Middle frontal gyrus (tissue), 1 donor: ENCODE measurements around the gene HS3ST3A1.
"Not testable (repeated sequence)": the region's sequence is repeated elsewhere in the genome, so short reads cannot be mapped to it uniquely, and the experiment has no call there.

Source experiments
- DNase-seq: peaks from one replicate; pipeline ENCODE4 v3.0.0-alpha.2; 2015; ENCODE audit warnings: low spot score; ENCODE audit errors: extremely low spot score

The HS3ST3A1 gene

DNA sequence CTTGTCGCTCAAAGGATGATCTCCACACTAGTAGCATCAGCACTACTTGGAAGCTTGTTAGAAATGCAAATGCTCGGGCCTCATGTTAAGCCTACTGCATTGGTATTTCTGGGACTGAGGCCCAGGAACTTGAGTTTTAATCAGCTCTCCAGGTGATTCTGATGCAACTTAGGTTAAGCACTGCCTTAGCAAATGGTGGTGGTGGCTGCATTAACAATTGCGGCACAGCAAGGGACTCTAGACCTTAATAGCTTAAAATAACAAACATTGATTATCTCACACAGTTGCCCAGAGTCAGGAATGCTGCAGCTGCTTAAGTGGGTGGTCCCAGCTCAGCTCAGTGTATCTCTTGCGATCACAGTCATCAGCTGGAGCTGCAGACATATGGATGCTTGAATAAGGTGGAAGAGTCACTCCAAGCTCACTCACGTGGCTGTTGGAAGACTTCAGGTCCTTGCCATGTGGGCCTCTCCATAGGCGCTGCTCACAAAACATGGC, 25.8 kb downstream of the HS3ST3A1 start:
- DNase-seq, result no peak

GRCh38 chr17:13575466-13575865, 26.3 kb downstream of the HS3ST3A1 start:
- no peak for DNase-seq

GRCh38 chr17:13572581-13572980, 29.1 kb downstream of the HS3ST3A1 start:
- DNase-seq, result no peak

DNA sequence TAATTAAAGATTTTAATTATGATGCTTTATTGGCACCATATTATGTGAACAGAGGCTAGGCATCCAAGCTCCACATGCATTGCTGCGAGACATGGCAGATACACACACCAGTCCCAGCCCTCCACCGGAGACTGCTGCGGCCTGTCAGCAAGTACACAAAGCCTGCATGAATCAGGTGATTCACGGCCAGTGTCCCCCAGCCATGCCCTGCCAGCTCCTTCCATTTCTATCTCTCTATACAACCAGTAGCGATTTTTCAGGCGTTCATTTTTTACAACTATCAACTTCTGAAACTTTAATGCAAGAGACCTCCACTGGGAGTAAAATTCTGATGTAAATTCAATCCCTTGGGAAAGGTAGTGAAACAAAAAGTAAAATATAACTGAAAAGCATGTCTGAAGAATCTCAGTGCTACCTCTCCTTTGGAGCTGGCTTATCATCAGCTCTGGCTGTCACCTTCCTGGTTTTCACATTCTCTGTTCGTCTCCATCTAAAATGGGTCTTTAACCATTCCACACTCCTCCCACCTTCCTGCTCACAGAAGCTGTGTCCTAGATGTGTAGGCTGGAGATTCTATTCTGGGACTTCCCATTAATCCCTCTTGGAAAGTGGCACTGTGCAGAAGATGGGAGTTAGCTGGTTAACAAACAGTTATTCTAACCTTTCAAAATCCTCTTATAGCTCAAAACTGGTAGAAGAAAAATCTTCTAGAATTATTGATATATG, 32.2 kb downstream of the HS3ST3A1 start:
- no peak for DNase-seq

DNA sequence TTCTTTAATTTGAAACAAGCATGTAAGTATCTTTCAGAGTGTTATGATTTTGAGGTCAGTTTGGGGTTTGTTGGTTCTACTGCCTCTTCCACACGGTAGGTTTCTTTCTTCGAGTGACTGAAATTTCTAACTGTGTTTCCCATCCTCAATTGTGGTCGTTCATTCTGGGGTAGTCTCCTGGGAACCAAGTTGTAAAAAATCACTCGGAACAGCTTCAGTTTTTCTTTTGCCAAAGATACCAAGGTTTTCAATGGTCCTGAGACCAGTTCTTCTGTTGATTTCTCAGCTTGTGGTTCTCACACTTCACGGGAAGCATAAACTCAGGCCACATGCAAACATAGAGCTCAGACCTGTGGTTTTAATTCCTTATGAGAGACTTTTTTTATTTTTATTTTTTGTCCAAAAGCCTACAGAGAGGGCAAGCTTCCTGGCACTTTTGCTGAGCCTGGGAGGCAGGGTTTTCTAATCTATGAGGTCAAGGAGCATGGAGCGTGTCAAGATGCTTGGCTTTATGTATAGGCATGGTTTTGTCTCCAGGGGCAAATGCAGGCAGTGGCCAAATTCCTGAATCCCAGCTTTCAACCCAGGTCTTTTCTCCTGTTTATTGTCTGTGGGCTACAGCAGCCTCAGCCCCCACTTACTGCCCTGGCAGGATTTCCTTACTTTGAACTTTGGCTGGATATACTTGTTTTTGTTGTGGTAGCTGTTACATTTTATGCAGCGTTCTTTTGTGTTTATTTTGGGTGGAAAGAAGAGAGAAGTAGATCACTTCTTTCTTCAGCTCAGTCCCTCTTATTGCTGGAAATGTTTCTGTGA, 32.9 kb downstream of the HS3ST3A1 start:
- DNase-seq, result no peak

DNA sequence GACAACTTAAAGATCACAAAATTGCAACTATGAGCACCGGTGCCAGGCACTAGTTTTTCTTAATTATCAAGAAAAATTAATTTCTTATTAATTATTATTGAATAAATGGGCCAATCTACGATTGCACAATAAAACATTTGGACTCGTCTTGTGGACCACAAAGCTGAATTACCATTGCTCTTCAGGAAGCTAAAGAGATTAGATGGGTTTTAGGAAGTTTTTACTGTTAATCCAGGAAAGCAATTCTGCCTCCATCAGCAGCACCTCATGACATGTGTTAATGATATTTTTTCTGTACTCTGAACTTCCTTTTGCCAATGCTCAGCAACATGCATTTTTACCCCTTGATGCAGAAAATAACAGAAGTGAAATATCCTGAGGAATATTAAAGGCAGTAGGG, 37.9 kb downstream of the HS3ST3A1 start:
- DNase-seq, result no peak

DNA sequence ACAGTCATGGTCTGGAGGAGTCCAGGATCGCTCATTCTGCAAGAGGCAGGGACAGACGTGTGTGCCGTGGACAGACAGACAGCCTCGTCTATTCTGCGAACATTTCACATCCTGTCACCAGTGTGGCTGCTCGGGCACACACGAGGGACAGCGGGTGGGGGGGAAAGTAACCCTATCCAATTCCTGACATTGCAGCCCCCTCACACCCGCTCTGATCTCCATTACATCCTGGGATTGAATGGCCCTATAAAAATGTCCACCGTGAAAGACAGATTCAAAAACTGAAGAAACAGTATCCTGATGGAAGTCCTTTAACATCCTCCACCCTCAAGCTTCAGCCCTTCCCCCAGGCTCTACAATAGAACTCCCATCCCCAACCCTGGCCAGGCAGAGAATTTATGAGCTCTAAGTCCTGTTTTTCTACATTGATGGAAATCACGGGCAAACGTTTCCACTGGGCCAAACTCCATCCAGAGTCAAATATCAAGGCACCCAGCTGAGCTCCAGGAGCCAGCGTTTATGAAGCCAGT, 39.4 kb downstream of the HS3ST3A1 start:
- DNase-seq, result no peak

GRCh38 chr17:13561606-13562270, 40.0 kb downstream of the HS3ST3A1 start:
- no peak for DNase-seq

GRCh38 chr17:13560935-13561334, 40.8 kb downstream of the HS3ST3A1 start:
- no peak for DNase-seq

DNA sequence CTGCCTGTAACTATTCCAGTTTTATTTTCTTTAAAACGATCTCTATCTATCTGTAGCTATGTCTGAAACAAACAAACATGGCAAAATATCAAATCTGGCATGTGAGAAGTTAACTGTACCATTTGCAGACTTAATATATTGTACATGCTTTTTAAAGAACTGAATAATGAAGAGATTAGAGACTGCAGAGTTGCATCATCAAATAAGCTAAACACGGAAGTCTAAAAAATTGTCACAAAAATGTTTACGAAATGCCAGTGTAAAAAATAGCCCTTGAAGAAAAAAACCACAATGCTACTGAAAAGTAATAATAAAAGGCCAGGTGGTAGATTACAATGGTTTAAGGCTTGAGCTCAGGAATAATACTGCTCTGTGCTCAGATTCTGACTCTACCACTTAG, 43.1 kb downstream of the HS3ST3A1 start:
- no peak for DNase-seq

DNA sequence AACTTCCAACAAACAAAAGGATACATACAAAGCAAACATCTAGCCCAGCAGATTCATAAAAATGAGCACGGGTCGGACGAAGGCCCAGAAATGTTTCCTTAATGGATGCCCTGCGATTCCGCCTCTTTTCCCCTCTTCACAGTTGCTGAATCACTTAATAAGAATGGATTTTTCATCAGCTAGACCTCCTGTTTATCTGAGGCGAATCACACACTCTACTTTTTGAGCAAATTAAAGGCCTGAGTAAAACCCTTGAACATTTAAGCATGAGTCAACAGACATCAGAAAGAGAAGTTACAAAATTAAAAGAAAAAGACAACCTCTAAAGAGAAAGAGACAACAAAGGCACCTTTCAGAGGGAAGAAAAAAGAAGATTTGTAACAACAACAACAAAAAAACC, 44.7 kb downstream of the HS3ST3A1 start:
- DNase-seq, result no peak

- DNase-seq, result no peak
Observed at GRCh38 chr17:13554231-13554630, 47.5 kb downstream of the HS3ST3A1 start.

DNA sequence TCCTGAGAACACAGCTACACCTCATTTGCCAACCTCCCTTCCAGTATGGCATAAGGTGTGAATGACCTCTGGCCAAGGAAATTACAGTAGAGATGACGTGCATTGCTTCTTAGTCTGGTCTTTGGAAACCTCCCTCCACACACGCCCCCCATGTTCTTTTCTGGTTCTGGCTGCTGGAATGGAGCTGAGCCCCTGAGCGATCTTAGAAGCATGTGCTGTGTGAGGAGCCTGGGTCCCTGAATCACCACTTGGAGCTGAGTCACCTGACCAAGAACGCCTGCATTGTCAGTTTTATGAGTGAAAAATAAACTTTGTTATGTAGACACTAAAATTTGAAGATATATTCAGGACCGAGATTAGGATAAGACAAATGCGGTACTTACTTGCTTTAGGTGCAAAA, 51.4 kb downstream of the HS3ST3A1 start:
- no peak for DNase-seq

GRCh38 chr17:13548576-13548975, 53.2 kb downstream of the HS3ST3A1 start:
- DNase-seq, result not testable (repeated sequence)

DNA sequence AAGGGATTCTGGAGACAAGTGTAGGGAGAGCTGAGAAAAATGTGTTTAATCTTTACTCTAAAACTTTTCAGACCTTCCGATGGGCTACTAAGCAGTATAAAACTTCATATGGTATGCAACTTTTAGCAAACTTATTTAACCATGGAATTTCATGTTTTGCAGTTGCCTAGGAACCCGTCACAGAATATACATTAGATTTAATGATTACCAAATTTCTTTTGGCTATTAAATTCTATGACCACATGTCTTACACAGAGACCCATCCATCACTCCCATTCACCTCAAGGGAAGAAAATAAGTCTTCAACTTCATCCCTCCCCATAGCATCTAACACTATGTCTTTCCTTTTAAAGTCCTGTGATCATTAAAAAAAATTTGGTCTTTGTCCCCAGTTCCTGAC, 54.9 kb downstream of the HS3ST3A1 start:
- no peak for DNase-seq

GRCh38 chr17:13545941-13546340, 55.8 kb downstream of the HS3ST3A1 start:
- no peak for DNase-seq

GRCh38 chr17:13544765-13545164, 57.0 kb downstream of the HS3ST3A1 start:
- DNase-seq, result no peak

- no peak for DNase-seq
Observed at GRCh38 chr17:13544292-13544691, 57.4 kb downstream of the HS3ST3A1 start.

DNA sequence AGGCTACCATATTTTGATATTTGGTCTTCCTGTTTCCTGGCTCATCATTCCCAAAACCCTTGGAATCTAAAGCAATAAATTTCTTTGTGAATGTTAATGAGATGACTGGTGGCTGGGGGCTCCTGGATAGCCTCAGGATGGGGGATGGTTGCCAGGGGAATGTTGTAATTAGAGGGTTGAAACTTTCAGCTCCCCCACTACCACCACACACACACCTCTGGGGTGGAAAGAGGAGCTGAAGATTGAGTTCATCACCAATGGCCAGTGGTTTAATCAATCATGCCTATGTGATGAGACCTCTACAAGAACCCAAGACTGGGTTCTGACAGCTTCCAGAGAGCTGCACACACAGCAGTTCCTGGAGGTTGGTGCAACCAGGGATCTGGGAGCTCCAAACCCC, 59.1 kb downstream of the HS3ST3A1 start:
- DNase-seq, result no peak

GRCh38 chr17:13541032-13541480, 60.7 kb downstream of the HS3ST3A1 start:
- no peak for DNase-seq

GRCh38 chr17:13540546-13540945, 61.2 kb downstream of the HS3ST3A1 start:
- DNase-seq, result no peak

DNA sequence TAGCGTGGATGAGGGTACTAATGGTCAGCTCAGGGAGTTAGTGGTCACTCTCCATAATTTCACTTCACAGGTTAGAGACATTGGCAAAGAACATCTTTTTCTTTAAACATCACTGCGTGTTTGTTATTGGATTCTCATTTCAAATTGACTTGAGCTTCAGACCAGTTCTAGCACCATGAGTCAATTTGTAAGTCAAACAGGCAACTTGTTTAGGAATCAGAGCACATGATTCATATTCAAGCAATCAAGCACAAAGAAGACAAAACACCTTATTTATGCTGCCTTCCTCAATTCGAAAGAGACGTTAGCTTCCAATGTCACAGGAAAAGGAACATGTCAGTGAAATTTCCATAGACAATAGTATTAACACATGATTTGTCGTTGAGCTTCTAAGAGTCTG, 62.3 kb downstream of the HS3ST3A1 start:
- DNase-seq, result no peak
